ENCODE measurements around the gene SINHCAF.

The SINHCAF gene

DNA sequence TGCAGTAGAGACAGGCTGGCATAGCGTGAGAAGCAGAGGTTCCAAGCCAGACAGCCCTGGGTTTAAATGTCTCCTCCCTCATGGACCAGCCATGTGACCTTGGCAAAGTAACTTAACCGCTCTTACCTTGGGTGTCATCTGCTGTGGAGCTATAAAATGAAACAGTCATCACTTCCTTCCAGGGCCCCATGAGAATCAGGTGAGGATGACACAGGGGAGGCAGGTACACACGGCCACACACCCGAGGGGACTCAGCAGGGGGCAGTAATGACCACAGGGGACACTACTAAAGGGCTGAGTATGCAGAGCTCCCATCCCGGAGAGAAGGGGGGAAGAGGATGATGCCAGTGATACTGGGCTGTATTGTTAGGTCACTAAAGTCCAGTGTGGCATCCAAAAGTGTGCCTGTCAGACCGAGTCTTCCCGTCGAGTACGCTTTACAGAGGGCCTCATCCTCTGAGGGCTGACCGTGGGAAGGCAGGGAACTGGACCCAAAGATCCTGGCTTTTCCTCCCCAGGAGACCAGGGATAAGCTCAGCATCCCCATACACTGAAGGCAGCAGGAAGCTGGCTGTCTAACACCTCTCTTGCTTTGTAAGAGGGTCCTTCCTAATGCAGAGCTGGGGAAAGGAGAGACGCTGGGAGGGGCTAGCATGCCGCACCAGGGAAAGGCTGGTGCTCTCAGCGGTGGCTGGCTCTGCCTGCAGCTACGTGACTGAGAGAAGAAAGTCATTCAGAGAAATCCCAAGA is 94.2 kb downstream of the SINHCAF start:
- DNase-seq, result no peak

Data from NCI-H510A (cell line).